Loucy (cell line): Measurements from ENCODE around the gene KCNK5.

Experiments
- CTCF ChIP-seq: fragments of 200-600 bp; sonication (generic); conservative IDR thresholded peaks from 2 replicates; pipeline ENCODE4 v1.5.1; 2014; ENCODE audit warnings: mild to moderate bottlenecking, antibody characterized with exemption, low read length
- EZH2phosphoT487 ChIP-seq: fragments of 200-600 bp; IDR thresholded peaks from 2 replicates; pipeline ENCODE4 v1.6.1; 2018; ENCODE audit warnings: antibody characterized with exemption, mild to moderate bottlenecking, moderate library complexity, borderline replicate concordance

- TF ChIP-seq CTCF = no peak
- TF ChIP-seq EZH2phosphoT487 = no peak
Observed at GRCh38 chr6:39247667-39248194, 18.5 kb upstream of the KCNK5 start.
